ENCODE results near the gene NDUFB10.
"Not testable (repeated sequence)": the region's sequence is repeated elsewhere in the genome, so short reads cannot be mapped to it uniquely, and the experiment has no call there.

The NDUFB10 gene

GRCh38 chr16:1919327-1919998 is 39.9 kb upstream of the NDUFB10 start:
- peaks cover 89% of the 10 kb centered on the region for H3K27me3 Mint-ChIP-seq
- H3K36me3 Mint-ChIP-seq, result no peaks in the 10 kb centered on the region
- H3K27ac Mint-ChIP-seq, result no peak overlapping the region
- H3K9me3 Mint-ChIP-seq, result peaks cover 2% of the 10 kb centered on the region
- peaks cover 12% of the 10 kb centered on the region for H3K4me1 Mint-ChIP-seq
- H3K4me3 Mint-ChIP-seq, result no peak overlapping the region
- no peak for ATAC-seq

GRCh38 chr16:1920122-1920521 is 39.2 kb upstream of the NDUFB10 start:
- Mint-ChIP-seq H3K4me1 (peaks cover 12% of the 10 kb centered on the region), H3K27me3 (peaks cover 89% of the 10 kb centered on the region)
- not testable (repeated sequence) for H3K9me3 Mint-ChIP-seq, H3K27ac Mint-ChIP-seq, H3K4me3 Mint-ChIP-seq, H3K36me3 Mint-ChIP-seq, ATAC-seq

- Mint-ChIP-seq H3K27me3 (peaks cover 89% of the 10 kb centered on the region), H3K27ac (no peak overlapping the region), H3K9me3 (peaks cover 2% of the 10 kb centered on the region), H3K4me3 (no peak overlapping the region), H3K4me1 (peaks cover 12% of the 10 kb centered on the region), H3K36me3 (no peaks in the 10 kb centered on the region)
- no peak for ATAC-seq
These were observed 38.6 kb upstream of the NDUFB10 start for GRCh38 chr16:1920727-1921171.

- ATAC-seq, result no peak
- no peaks in the 10 kb centered on the region for H3K36me3 Mint-ChIP-seq
- H3K4me3 Mint-ChIP-seq, result no peak overlapping the region
- peaks cover 2% of the 10 kb centered on the region for H3K9me3 Mint-ChIP-seq
- H3K27ac Mint-ChIP-seq, result no peak overlapping the region
- peaks cover 12% of the 10 kb centered on the region for H3K4me1 Mint-ChIP-seq
- H3K27me3 Mint-ChIP-seq, result peaks cover 74% of the 10 kb centered on the region
These were observed 37.0 kb upstream of the NDUFB10 start for GRCh38 chr16:1922357-1922756.

GRCh38 chr16:1923299-1924034 is 35.9 kb upstream of the NDUFB10 start:
- H3K27ac Mint-ChIP-seq, result no peak overlapping the region
- peaks cover 2% of the 10 kb centered on the region for H3K9me3 Mint-ChIP-seq
- peaks cover 73% of the 10 kb centered on the region for H3K27me3 Mint-ChIP-seq
- H3K36me3 Mint-ChIP-seq, result no peaks in the 10 kb centered on the region
- peaks cover 12% of the 10 kb centered on the region for H3K4me1 Mint-ChIP-seq
- H3K4me3 Mint-ChIP-seq, result no peak overlapping the region
- ATAC-seq, result no peak

- H3K27me3 Mint-ChIP-seq, result peaks cover 68% of the 10 kb centered on the region
- peaks cover 2% of the 10 kb centered on the region for H3K9me3 Mint-ChIP-seq
- ATAC-seq, result no peak
- no peak overlapping the region for H3K27ac Mint-ChIP-seq
- H3K36me3 Mint-ChIP-seq, result no peaks in the 10 kb centered on the region
- H3K4me3 Mint-ChIP-seq, result no peak overlapping the region
- peaks cover 12% of the 10 kb centered on the region for H3K4me1 Mint-ChIP-seq
These were observed 35.2 kb upstream of the NDUFB10 start for GRCh38 chr16:1924095-1924494.

- Mint-ChIP-seq H3K4me1 (peaks cover 2% of the 10 kb centered on the region), H3K27ac (no peak overlapping the region), H3K4me3 (no peak overlapping the region), H3K36me3 (no peaks in the 10 kb centered on the region), H3K27me3 (peaks cover 46% of the 10 kb centered on the region), H3K9me3 (peaks cover 2% of the 10 kb centered on the region)
- no peak for ATAC-seq
These were observed 33.1 kb upstream of the NDUFB10 start for GRCh38 chr16:1926271-1926670.

GRCh38 chr16:1929105-1929504 is 30.2 kb upstream of the NDUFB10 start:
- H3K36me3 Mint-ChIP-seq, result no peaks in the 10 kb centered on the region
- H3K4me1 Mint-ChIP-seq, result no peaks in the 10 kb centered on the region
- ATAC-seq, result peak; percentile 14
- no peaks in the 10 kb centered on the region for H3K9me3 Mint-ChIP-seq
- H3K27me3 Mint-ChIP-seq, result peaks cover 32% of the 10 kb centered on the region
- H3K4me3 Mint-ChIP-seq, result peak overlapping the region; percentile 67
- peak overlapping the region; percentile 26 for H3K27ac Mint-ChIP-seq

- peak; percentile 94 for ATAC-seq
- peaks cover 25% of the 10 kb centered on the region for H3K27me3 Mint-ChIP-seq
- peak overlapping the region; percentile 26 for H3K27ac Mint-ChIP-seq
- H3K9me3 Mint-ChIP-seq, result no peaks in the 10 kb centered on the region
- no peaks in the 10 kb centered on the region for H3K4me1 Mint-ChIP-seq
- H3K4me3 Mint-ChIP-seq, result peak overlapping the region; percentile 76
- no peaks in the 10 kb centered on the region for H3K36me3 Mint-ChIP-seq
These were observed 29.6 kb upstream of the NDUFB10 start for GRCh38 chr16:1929578-1930337.

- H3K4me1 Mint-ChIP-seq, result no peaks in the 10 kb centered on the region
- peaks cover 19% of the 10 kb centered on the region for H3K27me3 Mint-ChIP-seq
- no peaks in the 10 kb centered on the region for H3K36me3 Mint-ChIP-seq
- no peaks in the 10 kb centered on the region for H3K9me3 Mint-ChIP-seq
- ATAC-seq, result no peak
- peak overlapping the region; percentile 12 for H3K4me3 Mint-ChIP-seq
- H3K27ac Mint-ChIP-seq, result no peak overlapping the region
These were observed 29.0 kb upstream of the NDUFB10 start for GRCh38 chr16:1930338-1930720.

GRCh38 chr16:1932050-1933028 is 27.0 kb upstream of the NDUFB10 start:
- H3K36me3 Mint-ChIP-seq, result peaks cover 8% of the 10 kb centered on the region
- ATAC-seq, result no peak
- H3K4me3 Mint-ChIP-seq, result no peak overlapping the region
- H3K9me3 Mint-ChIP-seq, result no peaks in the 10 kb centered on the region
- no peak overlapping the region for H3K27ac Mint-ChIP-seq
- H3K27me3 Mint-ChIP-seq, result peaks cover 14% of the 10 kb centered on the region
- no peaks in the 10 kb centered on the region for H3K4me1 Mint-ChIP-seq

GRCh38 chr16:1933097-1933661 is 26.2 kb upstream of the NDUFB10 start:
- Mint-ChIP-seq H3K27ac (no peak overlapping the region), H3K4me1 (no peaks in the 10 kb centered on the region), H3K9me3 (no peaks in the 10 kb centered on the region), H3K36me3 (peaks cover 12% of the 10 kb centered on the region), H3K4me3 (no peak overlapping the region), H3K27me3 (peaks cover 14% of the 10 kb centered on the region)
- ATAC-seq, result no peak

- Mint-ChIP-seq H3K4me1 (peaks cover 16% of the 10 kb centered on the region), H3K27ac (no peak overlapping the region), H3K4me3 (no peak overlapping the region), H3K9me3 (no peaks in the 10 kb centered on the region), H3K36me3 (peaks cover 25% of the 10 kb centered on the region), H3K27me3 (peaks cover 14% of the 10 kb centered on the region)
- ATAC-seq, result no peak
These were observed 22.3 kb upstream of the NDUFB10 start for GRCh38 chr16:1936945-1937479.

- peaks cover 28% of the 10 kb centered on the region for H3K4me1 Mint-ChIP-seq
- ATAC-seq, result no peak
- no peak overlapping the region for H3K4me3 Mint-ChIP-seq
- no peak overlapping the region for H3K27ac Mint-ChIP-seq
- H3K27me3 Mint-ChIP-seq, result peaks cover 6% of the 10 kb centered on the region
- peaks cover 25% of the 10 kb centered on the region for H3K36me3 Mint-ChIP-seq
- H3K9me3 Mint-ChIP-seq, result no peaks in the 10 kb centered on the region
These were observed 21.0 kb upstream of the NDUFB10 start for GRCh38 chr16:1938316-1938715.
